GM21526 (cell line): ENCODE results near the gene BBC3.
A peak's percentile ranks its signal among the peaks of the same experiment; 100 is the strongest.

ENCODE experiments used
- ATAC-seq: cut with Tn5 transposase; IDR thresholded peaks from one replicate; pipeline ENCODE4 v1.9.1; 2021; ENCODE audit warnings: moderate library complexity; ENCODE audit not compliant: unreplicated experiment, low FRiP score

Gene BBC3

DNA sequence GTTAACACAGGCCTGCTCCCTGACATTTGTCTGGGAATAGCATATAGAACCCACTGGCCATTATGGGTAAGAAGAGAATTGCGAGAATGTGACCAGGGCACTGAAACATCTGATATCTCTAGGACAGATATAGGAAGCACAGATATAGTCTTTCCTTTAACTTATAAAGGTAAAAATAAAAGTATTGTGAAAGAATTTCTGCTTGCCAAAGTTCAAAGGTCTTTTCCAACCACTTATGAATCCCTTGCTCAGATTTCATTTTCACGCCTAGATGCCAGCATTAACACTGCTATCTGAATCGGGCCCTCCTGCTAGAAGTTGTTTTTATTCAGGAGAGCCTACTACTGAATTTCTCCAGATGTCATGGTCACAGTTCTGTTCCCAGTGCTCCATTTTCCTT lies 27.7 kb downstream of the BBC3 start:
- no peak for ATAC-seq

DNA sequence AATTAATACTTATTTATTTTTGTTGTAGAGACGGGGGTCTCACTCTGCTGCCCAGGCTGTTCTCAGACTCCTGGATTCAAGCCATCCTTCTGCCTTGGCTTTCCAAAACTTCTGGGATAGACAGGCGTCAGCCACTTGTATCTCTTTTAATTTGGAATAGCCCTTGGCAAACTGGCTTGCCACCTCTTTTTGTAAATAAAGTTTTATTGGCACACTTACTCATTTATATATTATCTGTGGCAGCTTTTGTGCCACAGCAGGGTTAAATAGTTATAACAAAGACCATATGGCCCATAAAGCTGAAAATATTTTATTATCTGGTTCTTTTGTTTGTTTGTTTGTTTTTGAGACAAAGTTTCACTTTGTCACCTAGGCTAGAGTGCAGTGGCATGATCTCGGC lies 30.5 kb downstream of the BBC3 start:
- ATAC-seq = no peak

- ATAC-seq = no peak
These were observed 33.9 kb downstream of the BBC3 start for GRCh38 chr19:47197141-47197540.

- ATAC-seq = no peak
These were observed 35.6 kb downstream of the BBC3 start for GRCh38 chr19:47195434-47195833.

DNA sequence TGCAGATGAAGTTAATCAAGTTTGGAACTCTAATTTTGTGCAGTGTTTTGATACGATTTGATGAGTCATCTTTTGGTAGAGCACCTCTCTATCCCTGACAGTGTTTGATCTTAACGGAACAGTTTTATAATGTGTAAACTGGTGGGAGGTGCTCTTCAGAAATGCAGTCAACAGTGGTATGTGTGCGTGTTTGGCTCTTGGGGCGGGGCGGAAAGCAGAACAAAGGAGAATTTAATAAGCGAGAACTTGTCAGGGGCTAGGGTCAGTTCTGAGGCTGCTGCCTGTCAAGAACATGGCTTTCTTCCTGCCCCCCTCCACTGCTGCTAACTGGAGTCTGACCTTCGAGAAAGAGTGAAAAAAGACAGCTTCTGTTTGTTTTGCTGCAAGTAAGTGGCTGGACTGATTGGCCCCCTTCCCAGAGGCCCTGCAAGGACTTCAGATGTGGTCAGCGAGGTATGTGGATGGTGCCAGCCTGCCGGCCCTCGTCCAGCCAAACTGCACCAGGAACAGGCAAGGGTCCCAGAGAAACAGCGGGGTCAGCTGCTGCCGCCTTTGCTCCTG lies 40.8 kb downstream of the BBC3 start:
- no peak for ATAC-seq

DNA sequence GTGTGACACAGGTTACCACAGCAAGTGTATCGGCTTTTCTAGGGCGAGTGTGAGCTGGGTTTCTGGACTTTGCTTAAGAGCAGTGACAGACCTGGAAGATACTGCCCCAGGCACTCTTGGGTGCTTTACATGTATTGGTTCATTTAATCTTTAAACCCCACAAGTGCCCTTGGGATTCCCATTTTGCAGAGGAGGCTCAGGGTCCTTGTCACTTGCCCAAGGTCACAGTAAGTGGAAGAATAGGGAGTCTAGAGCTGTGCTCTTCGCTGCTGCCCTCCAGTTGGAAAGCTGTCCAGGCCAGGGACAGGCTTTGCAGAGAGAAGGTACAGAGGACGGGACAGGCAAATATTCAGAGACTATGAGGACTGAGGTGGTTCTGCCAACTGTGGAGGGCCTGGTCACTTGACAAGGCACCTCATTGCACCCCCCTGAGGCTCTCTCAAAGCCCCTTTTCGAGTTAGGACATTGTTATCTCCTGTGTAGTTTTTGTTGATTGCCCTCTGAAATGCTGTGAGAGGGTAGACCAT lies 42.4 kb downstream of the BBC3 start:
- no peak for ATAC-seq

GRCh38 chr19:47187797-47188196 lies 43.2 kb downstream of the BBC3 start:
- ATAC-seq = no peak

- ATAC-seq = no peak
These were observed 43.7 kb downstream of the BBC3 start for GRCh38 chr19:47187335-47187655.

DNA sequence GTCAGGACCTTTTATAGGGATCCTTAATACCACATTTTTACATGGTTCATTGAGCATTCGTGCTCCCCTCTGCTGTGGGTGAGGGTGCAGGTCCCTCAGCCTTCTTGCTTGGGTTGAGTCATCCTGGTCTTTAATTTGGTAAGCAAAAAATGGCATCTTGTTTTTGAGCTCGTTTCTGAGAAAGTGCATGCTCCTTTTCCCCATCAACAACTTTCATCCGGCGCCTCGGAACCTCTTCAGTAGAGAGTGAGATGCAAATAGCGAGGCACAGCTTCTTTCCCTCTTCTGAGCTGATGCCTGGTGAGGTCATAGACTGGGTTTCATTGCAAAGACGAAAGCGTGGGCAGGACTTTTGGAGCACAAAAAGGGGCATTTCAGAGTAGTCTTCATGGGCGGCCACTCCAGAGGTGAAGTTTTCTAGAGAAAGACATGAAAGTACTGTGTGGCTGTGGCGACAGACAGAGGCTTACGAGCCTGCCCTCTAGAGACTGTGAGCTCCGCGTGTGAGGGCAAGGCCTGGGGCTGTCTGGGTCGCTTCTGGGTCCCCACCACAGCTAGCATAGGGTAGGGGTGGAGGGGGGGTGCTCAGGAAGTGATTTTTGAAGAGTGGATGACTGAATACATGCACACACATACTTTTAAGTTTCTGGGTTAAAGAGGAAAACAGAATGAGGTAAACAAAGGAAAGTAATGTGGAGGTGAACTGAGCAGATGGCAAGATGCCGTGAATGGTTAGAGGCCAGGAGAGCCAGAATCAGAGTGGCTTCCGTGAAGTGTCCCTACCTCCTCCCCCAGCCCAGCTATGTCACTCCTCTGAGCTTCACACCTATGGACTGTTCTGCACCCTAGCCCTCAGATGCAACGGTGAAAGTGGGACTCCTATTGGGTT lies 44.3 kb downstream of the BBC3 start:
- peak; percentile 63 for ATAC-seq

GRCh38 chr19:47183601-47184000 lies 47.4 kb downstream of the BBC3 start:
- ATAC-seq = no peak

GRCh38 chr19:47179653-47180310 lies 51.2 kb downstream of the BBC3 start:
- no peak for ATAC-seq

DNA sequence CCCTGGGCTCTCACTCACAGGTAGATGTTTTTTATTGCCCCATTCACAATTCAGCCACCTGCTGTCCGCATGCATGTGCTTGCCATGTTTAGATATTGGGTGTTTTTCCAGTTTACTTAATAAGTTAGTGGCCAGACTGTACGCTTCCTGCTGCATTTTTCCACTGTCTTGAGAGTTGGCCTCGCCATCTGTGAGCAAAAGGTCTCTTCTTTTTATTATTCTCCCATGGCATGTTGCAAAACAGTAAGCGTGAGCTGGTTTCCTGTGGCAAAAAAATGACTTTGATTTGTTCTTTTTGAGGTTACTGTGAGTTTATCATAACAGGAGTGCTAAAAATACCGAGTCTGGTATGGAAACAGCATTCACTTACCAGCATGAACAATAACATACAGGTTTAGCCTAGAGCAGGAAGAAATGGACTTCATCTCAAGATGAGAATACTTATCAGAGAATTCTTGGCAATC lies 54.3 kb downstream of the BBC3 start:
- no peak for ATAC-seq

DNA sequence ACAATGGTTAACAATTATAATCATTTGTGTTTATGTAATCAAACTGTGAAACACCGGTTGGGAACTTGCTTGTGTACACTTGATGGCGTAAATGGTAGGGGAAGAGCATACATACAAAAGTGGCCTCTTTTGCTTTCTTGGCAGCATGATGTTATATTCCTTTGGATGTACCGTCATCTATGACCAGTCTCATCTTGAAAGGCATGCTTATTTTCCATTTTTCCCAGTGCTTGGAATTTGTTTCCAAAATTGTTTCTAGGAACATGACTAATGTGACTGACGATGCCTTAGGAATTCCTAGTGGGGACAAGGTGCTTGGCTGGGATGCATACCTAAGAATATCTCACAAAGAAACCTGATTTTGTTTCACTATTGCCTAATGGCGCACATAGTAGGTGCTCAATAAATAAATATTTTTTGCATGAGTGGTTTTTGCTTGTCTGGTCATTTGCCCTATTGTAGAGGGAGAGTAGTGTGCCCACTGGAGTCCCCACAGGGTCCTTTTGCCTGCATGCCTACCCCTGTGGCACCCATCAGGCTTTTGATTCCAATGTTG lies 54.9 kb downstream of the BBC3 start:
- ATAC-seq = no peak

- ATAC-seq = no peak
These were observed 58.1 kb downstream of the BBC3 start for GRCh38 chr19:47172666-47173455.
